ENCODE results near the gene TRIM69. TPM values are rescaled to one million over a fixed set of nuclear protein-coding genes. Genes with fewer than 3 reads are reported as not detected.

Gene TRIM69
- total and polyA plus RNA-seq, 2 of the 4 experiments (the other 2 are of a cell fraction): 5.3 to 7.7 TPM

DNA sequence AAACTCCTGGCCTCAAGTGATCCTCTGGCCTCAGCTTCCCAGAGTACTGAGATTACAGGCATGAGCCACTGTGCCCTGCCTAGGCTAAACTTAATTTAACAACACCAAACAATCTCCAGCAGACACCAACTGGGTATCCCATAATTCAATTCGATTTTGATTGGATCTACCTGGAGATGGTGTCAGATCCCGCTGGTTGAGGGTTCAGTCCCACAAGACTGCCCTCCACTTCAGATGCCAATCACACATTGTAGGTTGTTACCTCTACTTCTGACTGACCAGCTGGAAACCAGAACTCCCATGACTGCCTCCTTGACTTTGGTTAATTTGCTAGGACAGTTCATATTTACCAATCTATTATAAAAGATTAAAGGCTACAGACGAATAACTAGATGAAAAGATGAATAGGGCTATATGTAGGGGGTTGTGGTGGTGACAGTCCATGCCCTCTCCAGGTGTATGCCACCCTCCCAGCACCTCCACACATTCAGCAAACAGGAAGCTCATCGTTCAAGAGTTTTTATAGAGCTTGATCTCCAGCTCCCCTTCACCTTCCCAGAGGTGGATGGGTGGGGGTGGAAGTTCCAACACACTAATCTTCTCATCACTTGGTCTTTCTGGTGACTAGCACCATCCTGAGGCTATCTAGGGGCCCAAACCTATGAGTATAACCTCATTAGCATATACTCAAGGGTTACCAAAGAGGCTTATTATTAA is 15.7 kb upstream of the TRIM69 start:
- H3K79me1 ChIP-seq (ENCODE audit: low read depth in 1 of 2, low read length in 2 of 2): peaks cover 10 to 14% of the 10 kb centered on the region in 2 experiments
- H3K9me1 ChIP-seq (ENCODE audit: insufficient read depth, low read length): no peaks in the 10 kb centered on the region
- WGBS, 2 experiments (ENCODE audit: extremely low coverage in 2 of 2, insufficient read length in 1 of 2): 100% methylated on average over 2 of the region's 4 CpGs; no CpG with 5 or more reads in 1 of the 2 experiments

More for the DNA sequence above, 15.7 kb upstream of the TRIM69 start:
- ATAC-seq (ENCODE audit: low read depth): 0 out of 2 replicates have a peak, but pooled peaks have one; percentile 8
- in situ Hi-C loops (cut with MboI; ENCODE audit: low sequenced_read_pairs): no loop called here
- H3K4me2 ChIP-seq (ENCODE audit: low read depth, low read length): no peak overlapping the region
- H2AK9ac ChIP-seq (replicated peaks; ENCODE audit: low read depth, low read length, poor library complexity): no peak overlapping the region
- H3K27ac ChIP-seq (ENCODE audit: insufficient read depth, low read length): no peak overlapping the region
- no peak overlapping the region for H2BK5ac ChIP-seq (ENCODE audit: low read depth, low read length, poor library complexity, severe bottlenecking)
- BruUV-seq (replicated peaks): no TSS peak
- POLR2A ChIA-PET (ENCODE audit: unreplicated experiment): no interaction called here
- H3K27me3 ChIP-seq (ENCODE audit: control insufficient read depth, insufficient read depth, low read length): no peaks in the 10 kb centered on the region
- H3K9me3 ChIP-seq (ENCODE audit: control insufficient read depth, insufficient read depth, low read length): no peaks in the 10 kb centered on the region
- CTCF ChIA-PET: no interaction called here
- TF ChIP-seq MAFK (IDR thresholded peaks at IDR 0.05; ENCODE audit: low read depth, low read length) (no peak), NFE2L2 (IDR thresholded peaks at IDR 0.05; ENCODE audit: low read depth, low read length) (no peak), RAD21 (IDR thresholded peaks at IDR 0.05; ENCODE audit: low read length) (no peak), SMC3 (IDR thresholded peaks at IDR 0.05; ENCODE audit: low read depth, low read length) (no peak), FOS (IDR thresholded peaks at IDR 0.05; ENCODE audit: low read depth, low read length) (no peak), CEBPB (IDR thresholded peaks at IDR 0.05; ENCODE audit: low read depth, low read length) (no peak), POLR2A (IDR thresholded peaks at IDR 0.05; ENCODE audit: low read depth, low read length) (no peak), MAZ (IDR thresholded peaks at IDR 0.05; ENCODE audit: borderline replicate concordance, low read depth, low read length) (no peak), CHD1 (IDR thresholded peaks at IDR 0.05; ENCODE audit: low read depth, low read length) (no peak), RFX5 (IDR thresholded peaks at IDR 0.05; ENCODE audit: low read depth, low read length) (no peak), MXI1 (IDR thresholded peaks at IDR 0.05; ENCODE audit: borderline replicate concordance, low read depth, low read length) (no peak)
- TF ChIP-seq, protein P1, sequence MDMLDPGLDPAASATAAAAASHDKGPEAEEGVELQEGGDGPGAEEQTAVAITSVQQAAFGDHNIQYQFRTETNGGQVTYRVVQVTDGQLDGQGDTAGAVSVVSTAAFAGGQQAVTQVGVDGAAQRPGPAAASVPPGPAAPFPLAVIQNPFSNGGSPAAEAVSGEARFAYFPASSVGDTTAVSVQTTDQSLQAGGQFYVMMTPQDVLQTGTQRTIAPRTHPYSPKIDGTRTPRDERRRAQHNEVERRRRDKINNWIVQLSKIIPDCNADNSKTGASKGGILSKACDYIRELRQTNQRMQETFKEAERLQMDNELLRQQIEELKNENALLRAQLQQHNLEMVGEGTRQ (IDR thresholded peaks at IDR 0.05; ENCODE audit: low read depth, low read length): no peak
- TF ChIP-seq, protein P2, sequence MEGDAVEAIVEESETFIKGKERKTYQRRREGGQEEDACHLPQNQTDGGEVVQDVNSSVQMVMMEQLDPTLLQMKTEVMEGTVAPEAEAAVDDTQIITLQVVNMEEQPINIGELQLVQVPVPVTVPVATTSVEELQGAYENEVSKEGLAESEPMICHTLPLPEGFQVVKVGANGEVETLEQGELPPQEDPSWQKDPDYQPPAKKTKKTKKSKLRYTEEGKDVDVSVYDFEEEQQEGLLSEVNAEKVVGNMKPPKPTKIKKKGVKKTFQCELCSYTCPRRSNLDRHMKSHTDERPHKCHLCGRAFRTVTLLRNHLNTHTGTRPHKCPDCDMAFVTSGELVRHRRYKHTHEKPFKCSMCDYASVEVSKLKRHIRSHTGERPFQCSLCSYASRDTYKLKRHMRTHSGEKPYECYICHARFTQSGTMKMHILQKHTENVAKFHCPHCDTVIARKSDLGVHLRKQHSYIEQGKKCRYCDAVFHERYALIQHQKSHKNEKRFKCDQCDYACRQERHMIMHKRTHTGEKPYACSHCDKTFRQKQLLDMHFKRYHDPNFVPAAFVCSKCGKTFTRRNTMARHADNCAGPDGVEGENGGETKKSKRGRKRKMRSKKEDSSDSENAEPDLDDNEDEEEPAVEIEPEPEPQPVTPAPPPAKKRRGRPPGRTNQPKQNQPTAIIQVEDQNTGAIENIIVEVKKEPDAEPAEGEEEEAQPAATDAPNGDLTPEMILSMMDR (conservative IDR thresholded peaks at IDR 0.05; ENCODE audit: low read depth, low read length): no peak
- DNase-seq: no peak
- no peak overlapping the region for H3K18ac ChIP-seq (ENCODE audit: low read depth, low read length)
- no peak overlapping the region for H3K4ac ChIP-seq (ENCODE audit: low read depth, low read length)
- no peak overlapping the region for H3K9ac ChIP-seq (ENCODE audit: low read depth, low read length)
- peaks cover 4% of the 10 kb centered on the region; the same call in 1 of the 2 replicates for H4K20me1 ChIP-seq (ENCODE audit: insufficient read depth, low read length)
- no peaks in the 10 kb centered on the region for H3K4me1 ChIP-seq (ENCODE audit: control insufficient read depth, insufficient read depth, low read length)
- H3K14ac ChIP-seq (replicated peaks; ENCODE audit: low read depth, low read length): no peak overlapping the region
- H3K23ac ChIP-seq (ENCODE audit: low read depth, low read length): no peak overlapping the region
- dilution Hi-C loops (cut with HindIII; ENCODE audit: low sequenced_read_pairs, unreplicated experiment): no loop called here
- H3K4me3 ChIP-seq (ENCODE audit: insufficient read depth, low read depth, low read length): no peak overlapping the region
- intact Hi-C loops (cut with micrococcal nuclease): no loop called here
- H2AK5ac ChIP-seq (ENCODE audit: low read depth, low read length): no peak overlapping the region
- H2BK20ac ChIP-seq (ENCODE audit: low read depth, low read length): no peak overlapping the region
- H3K56ac ChIP-seq (ENCODE audit: extremely low read depth, insufficient read depth, low read length): no peak overlapping the region
- H2BK15ac ChIP-seq (ENCODE audit: low read depth, low read length): no peak overlapping the region
- H4K5ac ChIP-seq (ENCODE audit: low read depth, low read length): no peak overlapping the region
- peaks cover 19% of the 10 kb centered on the region for H3K36me3 ChIP-seq (ENCODE audit: control insufficient read depth, insufficient read depth, low read length)
- H4K8ac ChIP-seq (ENCODE audit: low read depth in 2 of 2, low read length in 2 of 2): no peak overlapping the region
- no peak overlapping the region for H4K91ac ChIP-seq (ENCODE audit: insufficient read depth, low read depth, low read length)
- no peak overlapping the region for H2AFZ ChIP-seq (replicated peaks; ENCODE audit: low read length, poor library complexity)
- no peak overlapping the region for H2BK120ac ChIP-seq (ENCODE audit: low read depth, low read length)

All from IMR-90 (cell line).